ENCODE measurements around the gene AP1M1.

The AP1M1 gene

DNA sequence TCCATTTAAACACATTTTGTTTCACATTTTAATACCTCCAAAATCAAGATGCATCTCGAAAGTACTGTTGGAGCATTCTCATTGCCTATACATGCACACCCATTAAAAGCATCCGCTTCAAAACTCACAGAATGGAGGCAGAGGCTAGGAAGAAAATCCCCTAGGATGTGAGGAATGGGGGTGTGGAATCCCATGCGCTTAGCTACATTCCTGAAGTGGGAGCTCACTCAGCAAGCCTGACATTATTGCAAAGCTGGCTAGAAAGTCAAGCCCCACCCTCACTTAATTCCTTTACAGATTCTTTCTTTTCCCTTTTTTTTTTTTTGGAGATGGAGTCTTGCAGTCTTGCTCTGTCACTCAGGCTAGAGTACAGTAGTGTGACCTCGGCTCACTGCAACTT is 17.1 kb upstream of the AP1M1 start:
- TF ChIP-seq, protein P1, sequence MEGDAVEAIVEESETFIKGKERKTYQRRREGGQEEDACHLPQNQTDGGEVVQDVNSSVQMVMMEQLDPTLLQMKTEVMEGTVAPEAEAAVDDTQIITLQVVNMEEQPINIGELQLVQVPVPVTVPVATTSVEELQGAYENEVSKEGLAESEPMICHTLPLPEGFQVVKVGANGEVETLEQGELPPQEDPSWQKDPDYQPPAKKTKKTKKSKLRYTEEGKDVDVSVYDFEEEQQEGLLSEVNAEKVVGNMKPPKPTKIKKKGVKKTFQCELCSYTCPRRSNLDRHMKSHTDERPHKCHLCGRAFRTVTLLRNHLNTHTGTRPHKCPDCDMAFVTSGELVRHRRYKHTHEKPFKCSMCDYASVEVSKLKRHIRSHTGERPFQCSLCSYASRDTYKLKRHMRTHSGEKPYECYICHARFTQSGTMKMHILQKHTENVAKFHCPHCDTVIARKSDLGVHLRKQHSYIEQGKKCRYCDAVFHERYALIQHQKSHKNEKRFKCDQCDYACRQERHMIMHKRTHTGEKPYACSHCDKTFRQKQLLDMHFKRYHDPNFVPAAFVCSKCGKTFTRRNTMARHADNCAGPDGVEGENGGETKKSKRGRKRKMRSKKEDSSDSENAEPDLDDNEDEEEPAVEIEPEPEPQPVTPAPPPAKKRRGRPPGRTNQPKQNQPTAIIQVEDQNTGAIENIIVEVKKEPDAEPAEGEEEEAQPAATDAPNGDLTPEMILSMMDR (IDR thresholded peaks at IDR 0.05; ENCODE audit: low read depth, low read length, missing control alignments) = no peak
- no peak overlapping the region for H3K4me3 ChIP-seq (ENCODE audit: low read depth, low read length)

GRCh38 chr19:16184665-16185122 is 13.0 kb upstream of the AP1M1 start:
- TF ChIP-seq, protein P1 (IDR thresholded peaks at IDR 0.05; ENCODE audit: low read depth, low read length, missing control alignments) = no peak
- in situ Hi-C loops (cut with HindIII; ENCODE audit: low pct_ligation_motif_present, low sequenced_read_pairs) = no loop called here
- Histone ChIP-seq H3K4me3 (ENCODE audit: low read depth, low read length) (peak overlapping the region; percentile 95), H3K36me3 (replicated peaks) (peaks cover 11% of the 10 kb centered on the region), H3K27me3 (replicated peaks) (no peaks in the 10 kb centered on the region), H3K27ac (no peak overlapping the region)
- no peak for DNase-seq

More for the DNA sequence above, 17.1 kb upstream of the AP1M1 start:
- no peaks in the 10 kb centered on the region for H3K27me3 ChIP-seq (replicated peaks)
- H3K27ac ChIP-seq = no peak overlapping the region
- peak; percentile 58 for DNase-seq
- no peaks in the 10 kb centered on the region for H3K36me3 ChIP-seq (replicated peaks)
- in situ Hi-C loops (cut with HindIII; ENCODE audit: low pct_ligation_motif_present, low sequenced_read_pairs) = no loop called here

DNA sequence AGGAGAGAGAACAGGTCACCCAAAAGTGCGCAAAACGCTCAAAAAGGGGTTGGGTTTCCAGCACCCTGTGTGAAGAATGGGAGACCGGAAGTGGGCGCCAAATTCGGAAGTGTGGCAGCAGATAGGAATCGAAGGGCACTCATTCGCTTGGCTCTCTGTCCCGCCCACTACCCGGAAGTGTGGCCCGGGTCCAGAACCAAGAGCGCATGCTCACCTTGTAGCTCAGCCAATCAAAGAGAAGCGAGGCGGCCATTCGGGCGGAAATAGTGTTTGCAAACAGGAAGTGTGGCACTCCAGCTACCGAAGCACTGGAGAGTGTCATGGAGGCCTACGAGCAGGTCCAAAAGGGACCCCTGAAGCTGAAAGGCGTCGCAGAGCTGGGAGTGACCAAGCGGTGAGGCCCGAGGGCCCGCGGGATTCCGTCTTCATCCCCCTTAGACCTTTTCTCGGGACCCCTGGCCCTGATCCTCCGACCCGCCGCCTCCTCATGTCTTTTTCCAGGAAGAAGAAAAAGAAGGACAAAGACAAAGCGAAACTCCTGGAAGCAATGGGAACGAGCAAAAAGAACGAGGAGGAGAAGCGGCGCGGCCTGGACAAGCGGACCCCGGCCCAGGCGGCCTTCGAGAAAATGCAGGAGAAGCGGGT is 12.5 kb upstream of the AP1M1 start, which contains the start of gene FAM32A:
Gene FAM32A, plus strand, starts transcription at position 288 of the 645 bp plus-strand sequence. Its CDS starts 33 bp downstream, at position 321.
- in situ Hi-C loops (cut with HindIII; ENCODE audit: low pct_ligation_motif_present, low sequenced_read_pairs) = no loop called here
- peak within 1 kb of the TSS; percentile 64 for H3K27ac ChIP-seq
- TF ChIP-seq, protein P1 (IDR thresholded peaks at IDR 0.05; ENCODE audit: low read depth, low read length, missing control alignments) = peak; percentile 42
- peak; percentile 99 for DNase-seq
- H3K27me3 ChIP-seq (replicated peaks) = no peaks in the 10 kb centered on the region
- peaks cover 17% of the 10 kb centered on the region for H3K36me3 ChIP-seq (replicated peaks)
- peak within 1 kb of the TSS; percentile 95 for H3K4me3 ChIP-seq (ENCODE audit: low read depth, low read length)

DNA sequence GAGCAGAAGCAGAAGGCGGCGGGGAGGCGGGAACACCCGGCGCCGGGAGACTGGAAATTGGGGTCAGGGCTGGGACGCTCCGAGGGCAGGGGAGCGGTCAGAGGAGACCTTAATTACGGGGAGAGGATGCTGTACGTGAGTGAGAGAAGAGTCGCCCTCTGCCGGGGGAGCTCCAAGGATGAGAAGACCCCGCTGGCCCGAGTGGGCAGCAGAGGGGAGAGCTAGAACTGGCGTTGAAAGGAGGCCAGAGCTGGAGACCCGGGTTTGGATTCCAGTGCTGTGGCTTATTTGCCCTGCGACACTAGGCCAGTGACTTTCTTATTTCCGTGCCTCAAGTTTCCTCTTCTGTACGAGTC is 12.0 kb upstream of the AP1M1 start:
- Histone ChIP-seq H3K27me3 (replicated peaks) (no peaks in the 10 kb centered on the region), H3K36me3 (replicated peaks) (peaks cover 22% of the 10 kb centered on the region), H3K27ac (peak overlapping the region; percentile 64), H3K4me3 (ENCODE audit: low read depth, low read length) (peak overlapping the region; percentile 95)
- TF ChIP-seq, protein P1 (IDR thresholded peaks at IDR 0.05; ENCODE audit: low read depth, low read length, missing control alignments) = peak; percentile 72
- in situ Hi-C loops (cut with HindIII; ENCODE audit: low pct_ligation_motif_present, low sequenced_read_pairs) = no loop called here
- DNase-seq = peak; percentile 19

GRCh38 chr19:16188521-16188920 is 9.2 kb upstream of the AP1M1 start:
- H3K27me3 ChIP-seq (replicated peaks) = no peaks in the 10 kb centered on the region
- TF ChIP-seq, protein P1 (IDR thresholded peaks at IDR 0.05; ENCODE audit: low read depth, low read length, missing control alignments) = no peak
- in situ Hi-C loops (cut with HindIII; ENCODE audit: low pct_ligation_motif_present, low sequenced_read_pairs) = no loop called here
- no peak overlapping the region for H3K27ac ChIP-seq
- H3K36me3 ChIP-seq (replicated peaks) = peaks cover 37% of the 10 kb centered on the region
- H3K4me3 ChIP-seq (ENCODE audit: low read depth, low read length) = no peak overlapping the region
- no peak for DNase-seq

GRCh38 chr19:16190198-16190597 is 7.5 kb upstream of the AP1M1 start:
- peaks cover 37% of the 10 kb centered on the region for H3K36me3 ChIP-seq (replicated peaks)
- TF ChIP-seq, protein P1 (IDR thresholded peaks at IDR 0.05; ENCODE audit: low read depth, low read length, missing control alignments) = no peak
- no peaks in the 10 kb centered on the region for H3K27me3 ChIP-seq (replicated peaks)
- no peak overlapping the region for H3K27ac ChIP-seq
- no peak overlapping the region for H3K4me3 ChIP-seq (ENCODE audit: low read depth, low read length)
- no peak for DNase-seq
- in situ Hi-C loops (cut with HindIII; ENCODE audit: low pct_ligation_motif_present, low sequenced_read_pairs) = no loop called here
